Keratinocyte (primary cell): ENCODE results near the gene WFS1. TPM values are rescaled to one million over a fixed set of nuclear protein-coding genes. Genes with fewer than 3 reads are reported as not detected.

Experiments used
- DNase-seq: peaks from one replicate; pipeline ENCODE4 v3.0.0-alpha.2; 2011; ENCODE audit warnings: low read depth, missing footprints, low spot score
- FAIRE-seq: peaks from 2 replicates; lab custom pipeline; 2011; peaks lifted over from hg19 to GRCh38; lab: Jason Lieb, UNC
- H2AFZ ChIP-seq: 2 replicates; pipeline ENCODE4 v1.6.0; 2012; ENCODE audit warnings: low read length, control low read depth, inconsistent platforms; ENCODE audit not compliant: control insufficient read depth
- H3K27ac ChIP-seq: 2 replicates; pipeline ENCODE4 v1.5.1; 2011; ENCODE audit warnings: low read length; ENCODE audit not compliant: control insufficient read depth, insufficient read depth
- H3K27me3 ChIP-seq: 3 replicates; pipeline ENCODE4 v1.6.0; 2011; ENCODE audit warnings: low read length; ENCODE audit not compliant: control insufficient read depth, insufficient read depth; ENCODE audit errors: extremely low read depth
- H3K36me3 ChIP-seq, 2 experiments: 2 replicates in 1 of 2; 3 replicates in 1 of 2; pipeline ENCODE4 v1.5.1; 2011; ENCODE audit warnings: low read length in 2 of 2, mild to moderate bottlenecking in 1 of 2; ENCODE audit not compliant: control insufficient read depth in 2 of 2, insufficient read depth in 2 of 2; ENCODE audit errors: extremely low read depth in 1 of 2
- H3K4me1 ChIP-seq: 3 replicates; pipeline ENCODE4 v1.5.1; 2011; ENCODE audit warnings: low read length; ENCODE audit not compliant: control insufficient read depth, insufficient read depth; ENCODE audit errors: extremely low read depth
- H3K4me2 ChIP-seq: 3 replicates; pipeline ENCODE4 v1.6.0; 2011; ENCODE audit warnings: low read depth, low read length; ENCODE audit not compliant: control insufficient read depth, insufficient read depth; ENCODE audit errors: extremely low read depth
- H3K4me3 ChIP-seq, 3 experiments: fragments of 200-600 bp in 1 of 3; sonication (generic) in 1 of 3; 2 replicates in 2 of 3; 3 replicates in 1 of 3; pipeline ENCODE4 v1.5.1; 2011 to 2016; ENCODE audit warnings: low read length in 3 of 3, mild to moderate bottlenecking in 3 of 3, control low read depth in 2 of 3, inconsistent platforms in 1 of 3, low read depth in 1 of 3, mixed read lengths in 1 of 3, mixed run types in 1 of 3, moderate library complexity in 1 of 3; ENCODE audit not compliant: control insufficient read depth in 2 of 3, insufficient read depth in 2 of 3; ENCODE audit errors: extremely low read depth in 1 of 3
- H3K79me2 ChIP-seq: 2 replicates; pipeline ENCODE4 v1.6.0; 2012; ENCODE audit warnings: low read length; ENCODE audit not compliant: control insufficient read depth, insufficient read depth
- H3K9ac ChIP-seq: 3 replicates; pipeline ENCODE4 v1.6.0; 2011; ENCODE audit warnings: low read length; ENCODE audit not compliant: control insufficient read depth, insufficient read depth; ENCODE audit errors: extremely low read depth
- H3K9me1 ChIP-seq: 3 replicates; pipeline ENCODE4 v1.6.0; 2011; ENCODE audit warnings: low read length; ENCODE audit not compliant: control insufficient read depth, insufficient read depth; ENCODE audit errors: extremely low read depth
- H3K9me3 ChIP-seq: 2 replicates; pipeline ENCODE4 v1.5.1; 2012; ENCODE audit warnings: low read depth, low read length; ENCODE audit not compliant: control insufficient read depth
- H4K20me1 ChIP-seq: 3 replicates; pipeline ENCODE4 v1.6.0; 2011; ENCODE audit warnings: low read length; ENCODE audit not compliant: control insufficient read depth, insufficient read depth; ENCODE audit errors: extremely low read depth
- CTCF ChIP-seq, 3 experiments: IDR thresholded peaks in 1 of 3; conservative IDR thresholded peaks in 1 of 3; optimal IDR thresholded peaks in 1 of 3; 2 replicates in 2 of 3; 3 replicates in 1 of 3; pipeline versions ENCODE3 to v1.5.1; 2011; ENCODE audit warnings: low read length in 3 of 3, mild to moderate bottlenecking in 3 of 3, moderate library complexity in 2 of 3, control low read depth in 1 of 3, inconsistent platforms in 1 of 3; ENCODE audit not compliant: insufficient read depth in 2 of 3; ENCODE audit errors: extremely low read depth in 1 of 3
- EZH2 ChIP-seq: IDR thresholded peaks from one replicate; pipeline ENCODE4 v1.6.1; 2012; ENCODE audit warnings: inconsistent platforms, mild to moderate bottlenecking, low read length, moderate library complexity
- dilution Hi-C: fragments of 300-500 bp; cut with MboI; formaldehyde crosslinking; loops from one replicate; pipeline ENCODE4 v1.7.0; 2020; ENCODE audit warnings: low sequenced_read_pairs; ENCODE audit not compliant: extremely low pct_ligation_motif_present
- polyA plus RNA-seq, 5 experiments: library from polyadenylated mRNA; depleted of rRNA in 3 of 5; stranded (reverse) in 3 of 5; stranded (forward) in 1 of 5; unstranded in 1 of 5; fragments of >200 nt; gene quantifications; 1 replicate in 1 of 5; 2 replicates in 3 of 5; 3 replicates in 1 of 5; pipeline versions ENCODE4 v1.2.1 to v1.2.3, GENCODE V29; 2011 to 2012; ENCODE audit warnings: missing spikeins in 2 of 5, low read depth in 1 of 5, low replicate concordance in 1 of 5

WFS1 gene
- polyA plus RNA-seq, 1 donor (not counting 4 experiments of a cell fraction or from before 2014, with no cell fraction given) = 7.0 TPM

GRCh38 chr4:6338951-6339817 lies 69.5 kb downstream of the WFS1 start:
- Histone ChIP-seq H3K27me3 (no peaks in the 10 kb centered on the region), H4K20me1 (no peaks in the 10 kb centered on the region), H3K9ac (no peak overlapping the region), H3K4me1 (peaks cover 9% of the 10 kb centered on the region), H2AFZ (no peak overlapping the region), H3K9me1 (no peaks in the 10 kb centered on the region), H3K27ac (no peak overlapping the region), H3K4me3 (no peak overlapping the region), H3K4me2 (no peak overlapping the region), H3K36me3 (peaks cover 0 to 3% of the 10 kb centered on the region in 2 experiments), H3K9me3 (no peaks in the 10 kb centered on the region), H3K79me2 (no peaks in the 10 kb centered on the region)
- dilution Hi-C loops = no loop called here
- no peak for DNase-seq
- TF ChIP-seq CTCF (optimal IDR thresholded peaks at IDR 0.05 in 1 of 3, IDR thresholded peaks at IDR 0.05 in 1 of 3, conservative IDR thresholded peaks at IDR 0.05 in 1 of 3; ENCODE audit: extremely low read depth in 1 of 3, insufficient read depth in 2 of 3, low read length in 3 of 3) (no peak), EZH2 (no peak)
- no peak for FAIRE-seq

- no peak overlapping the region for H3K9ac ChIP-seq
- dilution Hi-C loops = no loop called here
- H3K79me2 ChIP-seq = no peaks in the 10 kb centered on the region
- FAIRE-seq (no peak), DNase-seq (no peak)
- H3K4me3 ChIP-seq = no peak overlapping the region
- no peak overlapping the region for H3K4me2 ChIP-seq
- H3K27me3 ChIP-seq = no peaks in the 10 kb centered on the region
- no peaks in the 10 kb centered on the region for H3K9me1 ChIP-seq
- no peak for TF ChIP-seq CTCF (optimal IDR thresholded peaks at IDR 0.05 in 1 of 3, IDR thresholded peaks at IDR 0.05 in 1 of 3, conservative IDR thresholded peaks at IDR 0.05 in 1 of 3; ENCODE audit: extremely low read depth in 1 of 3, insufficient read depth in 2 of 3, low read length in 3 of 3)
- TF ChIP-seq EZH2 = no peak
- H3K27ac ChIP-seq = no peak overlapping the region
- H3K4me1 ChIP-seq = peaks cover 9% of the 10 kb centered on the region
- H2AFZ ChIP-seq = no peak overlapping the region
- no peaks in the 10 kb centered on the region for H3K9me3 ChIP-seq
- peaks cover 0 to 3% of the 10 kb centered on the region in 2 experiments for H3K36me3 ChIP-seq
- H4K20me1 ChIP-seq = no peaks in the 10 kb centered on the region
These were observed 70.3 kb downstream of the WFS1 start for GRCh38 chr4:6339818-6340445.
